ENCODE measurements around the gene RNF213.

The RNF213 gene

GRCh38 chr17:80365983-80366382, 105.3 kb downstream of the RNF213 start:
- DNase-seq (ENCODE audit: low read depth, low spot score): no peak

- DNase-seq (ENCODE audit: low read depth, low spot score): no peak
Measured at GRCh38 chr17:80367503-80367902, 106.9 kb downstream of the RNF213 start.

- DNase-seq (ENCODE audit: low read depth, low spot score): no peak
Measured at GRCh38 chr17:80371196-80371595, 110.5 kb downstream of the RNF213 start.

GRCh38 chr17:80372456-80372855, 111.8 kb downstream of the RNF213 start:
- no peak for DNase-seq (ENCODE audit: low read depth, low spot score)

- no peak for DNase-seq (ENCODE audit: low read depth, low spot score)
Measured at GRCh38 chr17:80372922-80373570, 112.4 kb downstream of the RNF213 start.

GRCh38 chr17:80374039-80374731, 113.5 kb downstream of the RNF213 start:
- no peak for DNase-seq (ENCODE audit: low read depth, low spot score)

- DNase-seq (ENCODE audit: low read depth, low spot score): no peak
Measured at GRCh38 chr17:80374732-80375585, 114.3 kb downstream of the RNF213 start.

- no peak for DNase-seq (ENCODE audit: low read depth, low spot score)
Measured at GRCh38 chr17:80376531-80376930, 115.9 kb downstream of the RNF213 start.

GRCh38 chr17:80377798-80378197, 117.1 kb downstream of the RNF213 start:
- DNase-seq (ENCODE audit: low read depth, low spot score): no peak

- no peak for DNase-seq (ENCODE audit: low read depth, low spot score)
Measured at GRCh38 chr17:80379348-80379747, 118.7 kb downstream of the RNF213 start.

- no peak for DNase-seq (ENCODE audit: low read depth, low spot score)
Measured at GRCh38 chr17:80380068-80380467, 119.4 kb downstream of the RNF213 start.

GRCh38 chr17:80380555-80381002, 119.9 kb downstream of the RNF213 start:
- DNase-seq (ENCODE audit: low read depth, low spot score): no peak

GRCh38 chr17:80381416-80381923, 120.8 kb downstream of the RNF213 start:
- no peak for DNase-seq (ENCODE audit: low read depth, low spot score)

- DNase-seq (ENCODE audit: low read depth, low spot score): no peak
Measured at GRCh38 chr17:80382446-80382845, 121.8 kb downstream of the RNF213 start.

- no peak for DNase-seq (ENCODE audit: low read depth, low spot score)
Measured at GRCh38 chr17:80382956-80383355, 122.3 kb downstream of the RNF213 start.

GRCh38 chr17:80384078-80384960, 123.7 kb downstream of the RNF213 start:
- no peak for DNase-seq (ENCODE audit: low read depth, low spot score)

- no peak for DNase-seq (ENCODE audit: low read depth, low spot score)
Measured at GRCh38 chr17:80385046-80385445, 124.4 kb downstream of the RNF213 start.

GRCh38 chr17:80386341-80386740, 125.7 kb downstream of the RNF213 start:
- no peak for DNase-seq (ENCODE audit: low read depth, low spot score)

- no peak for DNase-seq (ENCODE audit: low read depth, low spot score)
Measured at GRCh38 chr17:80387071-80387470, 126.4 kb downstream of the RNF213 start.

- DNase-seq (ENCODE audit: low read depth, low spot score): no peak
Measured at GRCh38 chr17:80388175-80388574, 127.5 kb downstream of the RNF213 start.

- no peak for DNase-seq (ENCODE audit: low read depth, low spot score)
Measured at GRCh38 chr17:80388601-80389000, 127.9 kb downstream of the RNF213 start.
